ENCODE data around the gene ECEL1. TPM values are rescaled to one million over a fixed set of nuclear protein-coding genes. Genes with fewer than 3 reads are reported as not detected.
"Not testable (repeated sequence)": the region's sequence is repeated elsewhere in the genome, so short reads cannot be mapped to it uniquely, and the experiment has no call there.

ECEL1 gene
- total RNA-seq, 2 experiments from 2014 or later, result 0.56 to 0.72 TPM

GRCh38 chr2:232533944-232534710 lies 46.5 kb upstream of the ECEL1 start:
- no peak for ATAC-seq
- no peak overlapping the region for H3K4me3 Mint-ChIP-seq
- intact Hi-C loops (cut with micrococcal nuclease), result no loop called here
- DNase-seq, result no peak
- H3K36me3 Mint-ChIP-seq (ENCODE audit: low read depth), result no peaks in the 10 kb centered on the region
- peaks cover 4% of the 10 kb centered on the region for H3K4me1 Mint-ChIP-seq (ENCODE audit: low read depth)
- peaks cover 2% of the 10 kb centered on the region for H3K9me3 Mint-ChIP-seq
- ChIA-PET POLR2A (interaction anchor here (1.1 to 1.4 kb wide), 2 partner anchors 11 to 17 kb away, joined by 3 to 4 read pairs; partner anchors contain the start of genes EIF4E2 and TIGD1), CTCF (no interaction called here)
- H3K27ac Mint-ChIP-seq, result no peak overlapping the region
- no peak for TF ChIP-seq CTCF (IDR thresholded peaks at IDR 0.05)
- H3K27me3 Mint-ChIP-seq, result peaks cover 6% of the 10 kb centered on the region

- H3K4me1 Mint-ChIP-seq (ENCODE audit: low read depth); H3K4me3 Mint-ChIP-seq; intact Hi-C loops (cut with micrococcal nuclease); ATAC-seq; H3K27ac Mint-ChIP-seq; H3K36me3 Mint-ChIP-seq (ENCODE audit: low read depth); DNase-seq; CTCF ChIA-PET; H3K9me3 Mint-ChIP-seq: not testable (repeated sequence)
- H3K27me3 Mint-ChIP-seq, result peaks cover 15% of the 10 kb centered on the region
- POLR2A ChIA-PET, result interaction anchor here (0.6 kb wide), 1 partner anchor 795 kb away, joined by 3 read pairs; no protein-coding TSS in a partner anchor
These were observed 45.2 kb upstream of the ECEL1 start for GRCh38 chr2:232532821-232533220.

GRCh38 chr2:232532419-232532818 lies 44.8 kb upstream of the ECEL1 start:
- ATAC-seq (no peak), DNase-seq (no peak)
- TF ChIP-seq CTCF (IDR thresholded peaks at IDR 0.05), result no peak
- Mint-ChIP-seq H3K4me1 (ENCODE audit: low read depth) (peaks cover 8% of the 10 kb centered on the region), H3K4me3 (no peak overlapping the region), H3K27me3 (peaks cover 16% of the 10 kb centered on the region), H3K9me3 (peaks cover 2% of the 10 kb centered on the region), H3K27ac (no peak overlapping the region), H3K36me3 (ENCODE audit: low read depth) (no peaks in the 10 kb centered on the region)
- intact Hi-C loops (cut with micrococcal nuclease), result no loop called here
- POLR2A ChIA-PET, result interaction anchor here (0.6 kb wide), 1 partner anchor 795 kb away, joined by 3 read pairs; no protein-coding TSS in a partner anchor
- CTCF ChIA-PET, result interaction anchor here (1.2 kb wide), 1 partner anchor 9 kb away, joined by 3 read pairs; no protein-coding TSS in a partner anchor

- no peaks in the 10 kb centered on the region for H3K36me3 Mint-ChIP-seq (ENCODE audit: low read depth)
- TF ChIP-seq CTCF (IDR thresholded peaks at IDR 0.05), result no peak
- intact Hi-C loops (cut with micrococcal nuclease), result no loop called here
- peaks cover 8% of the 10 kb centered on the region for H3K4me1 Mint-ChIP-seq (ENCODE audit: low read depth)
- DNase-seq, result no peak
- ATAC-seq, result no peak
- H3K9me3 Mint-ChIP-seq, result no peaks in the 10 kb centered on the region
- CTCF ChIA-PET, result interaction anchor here (1.3 to 1.6 kb wide), 2 partner anchors 9 to 84 kb away, joined by 4 to 7 read pairs; no protein-coding TSS in a partner anchor
- peaks cover 17% of the 10 kb centered on the region for H3K27me3 Mint-ChIP-seq
- POLR2A ChIA-PET, result interaction anchor here (0.5 to 1.5 kb wide), 2 partner anchors 9 to 18 kb away, joined by 3 to 6 read pairs; partner anchors contain the start of gene CHRNG
- no peak overlapping the region for H3K27ac Mint-ChIP-seq
- no peak overlapping the region for H3K4me3 Mint-ChIP-seq
These were observed 43.1 kb upstream of the ECEL1 start for GRCh38 chr2:232530626-232531260.

GRCh38 chr2:232529806-232530547 lies 42.3 kb upstream of the ECEL1 start:
- Mint-ChIP-seq H3K9me3 (no peaks in the 10 kb centered on the region), H3K27me3 (peaks cover 15% of the 10 kb centered on the region)
- intact Hi-C loops (cut with micrococcal nuclease), result no loop called here

More at GRCh38 chr2:232529806-232530547, 42.3 kb upstream of the ECEL1 start:
- no peak for DNase-seq
- ChIA-PET CTCF (interaction anchor here (1.6 kb wide), 1 partner anchor 83 kb away, joined by 4 read pairs; no protein-coding TSS in a partner anchor), POLR2A (interaction anchor here (0.6 kb wide), 1 partner anchor 48 kb away, joined by 3 read pairs; no protein-coding TSS in a partner anchor)
- Mint-ChIP-seq H3K27ac (no peak overlapping the region), H3K4me1 (ENCODE audit: low read depth) (peaks cover 8% of the 10 kb centered on the region), H3K4me3 (no peak overlapping the region), H3K36me3 (ENCODE audit: low read depth) (no peaks in the 10 kb centered on the region)
- no peak for ATAC-seq
- TF ChIP-seq CTCF (IDR thresholded peaks at IDR 0.05), result no peak
